Prostate gland (tissue), 2 donors: Measurements from ENCODE around the gene ACADS.

Experiments
- POLR2AphosphoS5 ChIP-seq: sonication (generic); formaldehyde crosslinking; IDR thresholded peaks from one replicate; pipeline ENCODE4 v1.6.1; 2017; ENCODE audit warnings: antibody characterized with exemption
- TF ChIP-seq, protein P1 (sequence below), 4 experiments: fragments of 200-600 bp in 2 of 4; fragments of 450-650 bp in 2 of 4; sonication (generic) in 2 of 4; IDR thresholded peaks; 1 replicate in 3 of 4; 2 replicates in 1 of 4; pipeline ENCODE4 v1.5.1; 2016 to 2019; ENCODE audit warnings: antibody characterized with exemption in 4 of 4, mild to moderate bottlenecking in 2 of 4, moderate library complexity in 2 of 4

DNA sequence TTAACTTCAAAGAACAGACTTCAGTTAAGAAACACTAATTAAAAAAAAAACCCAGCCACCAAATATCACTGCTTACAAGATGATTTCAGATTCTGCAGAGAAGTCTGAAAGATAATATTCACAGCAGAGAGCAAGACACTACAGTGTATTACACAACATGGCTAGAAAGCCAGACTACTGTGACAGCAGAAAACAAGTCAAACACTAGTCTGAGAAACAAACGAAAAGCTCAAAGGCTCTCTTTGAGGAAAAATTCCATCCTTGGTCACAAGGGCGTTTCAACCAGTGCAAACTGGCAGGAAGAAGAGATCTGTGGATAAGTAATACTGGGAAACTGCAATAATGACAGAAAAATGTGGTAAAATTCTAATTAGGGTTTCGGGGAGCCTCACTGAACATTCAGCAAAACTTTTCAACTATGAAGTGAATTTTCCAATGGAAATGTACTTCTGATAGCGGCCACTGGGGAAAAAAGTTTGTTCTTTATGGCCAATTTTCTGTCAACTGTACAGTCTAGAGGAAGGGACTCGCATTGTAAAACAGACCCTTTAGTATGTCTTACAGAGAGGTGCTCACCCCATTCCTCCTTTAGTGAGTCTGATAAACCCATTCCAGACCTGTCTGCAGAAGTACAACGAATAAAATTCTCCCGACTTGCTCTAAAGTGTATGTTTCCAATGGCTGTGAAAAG is 50.4 kb downstream of the ACADS start:
- TF ChIP-seq, protein P1, sequence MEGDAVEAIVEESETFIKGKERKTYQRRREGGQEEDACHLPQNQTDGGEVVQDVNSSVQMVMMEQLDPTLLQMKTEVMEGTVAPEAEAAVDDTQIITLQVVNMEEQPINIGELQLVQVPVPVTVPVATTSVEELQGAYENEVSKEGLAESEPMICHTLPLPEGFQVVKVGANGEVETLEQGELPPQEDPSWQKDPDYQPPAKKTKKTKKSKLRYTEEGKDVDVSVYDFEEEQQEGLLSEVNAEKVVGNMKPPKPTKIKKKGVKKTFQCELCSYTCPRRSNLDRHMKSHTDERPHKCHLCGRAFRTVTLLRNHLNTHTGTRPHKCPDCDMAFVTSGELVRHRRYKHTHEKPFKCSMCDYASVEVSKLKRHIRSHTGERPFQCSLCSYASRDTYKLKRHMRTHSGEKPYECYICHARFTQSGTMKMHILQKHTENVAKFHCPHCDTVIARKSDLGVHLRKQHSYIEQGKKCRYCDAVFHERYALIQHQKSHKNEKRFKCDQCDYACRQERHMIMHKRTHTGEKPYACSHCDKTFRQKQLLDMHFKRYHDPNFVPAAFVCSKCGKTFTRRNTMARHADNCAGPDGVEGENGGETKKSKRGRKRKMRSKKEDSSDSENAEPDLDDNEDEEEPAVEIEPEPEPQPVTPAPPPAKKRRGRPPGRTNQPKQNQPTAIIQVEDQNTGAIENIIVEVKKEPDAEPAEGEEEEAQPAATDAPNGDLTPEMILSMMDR (IDR thresholded peaks at IDR 0.05), result peak in 1 of 4 experiments; percentile 13
- TF ChIP-seq POLR2AphosphoS5, result no peak
